Aortic smooth muscle cell (primary cell): ENCODE measurements around the gene CAPZA1. TPM values are rescaled to one million over a fixed set of nuclear protein-coding genes. Genes with fewer than 3 reads are reported as not detected.

ENCODE experiments used
- total RNA-seq: library from RNA; depleted of rRNA; stranded (reverse); fragments of >200 nt; gene quantifications from 2 replicates; pipeline ENCODE4 v1.2.3, GENCODE V29; 2014

The CAPZA1 gene
- total RNA-seq = 286 and 314 TPM in 2 replicates

GRCh38 chr1:112619518-112620376, at the start of gene CAPZA1:
Gene CAPZA1 (plus strand): TSS chr1:112619832. CDS start chr1:112619845, 13 bp downstream.

GRCh38 chr1:112618721-112619517, 713 bp upstream of the CAPZA1 start, which contains the start of gene ST7L:
Gene ST7L (minus strand): TSS chr1:112619141. CDS start chr1:112619113, 28 bp downstream.

GRCh38 chr1:112674440-112674985, 54.9 kb downstream of the CAPZA1 start, which contains the start of gene MOV10:
Gene MOV10 (plus strand): TSS chr1:112674659. CDS start chr1:112674913, 254 bp downstream.

GRCh38 chr1:112706505-112707220, 87.0 kb downstream of the CAPZA1 start, which contains the start of gene RHOC:
Gene RHOC (minus strand): TSS chr1:112707127. CDS start chr1:112703799, 3,328 bp downstream.

GRCh38 chr1:112715264-112716053, 95.8 kb downstream of the CAPZA1 start, which contains the start of gene PPM1J:
Gene PPM1J (minus strand): TSS chr1:112715332. CDS start chr1:112715301, 31 bp downstream.

Other genes with a start within 250 kb of the CAPZA1 start
- gene CTTNBP2NL, start 223.6 kb upstream of the CAPZA1 start, total RNA-seq = 14.4 and 20.7 TPM in 2 replicates
- gene WNT2B, start 110.9 kb upstream of the CAPZA1 start, total RNA-seq = 3.0 and 3.4 TPM in 2 replicates
- gene ST7L, start 691 bp upstream of the CAPZA1 start, total RNA-seq = 13.9 and 18.1 TPM in 2 replicates
- 40.8 and 42.3 TPM in 2 replicates for gene MOV10, start 54.8 kb downstream of the CAPZA1 start, total RNA-seq
- 885 and 1,082 TPM in 2 replicates for gene RHOC, start 87.3 kb downstream of the CAPZA1 start, total RNA-seq
- gene PPM1J, start 95.5 kb downstream of the CAPZA1 start, total RNA-seq = 0.50 and 0.53 TPM in 2 replicates